GM23248 (cell line): ENCODE data around the gene BMPR1B.

ENCODE experiments used
- EZH2 ChIP-seq: fragments of 200-600 bp; sonication (generic); IDR thresholded peaks from 2 replicates; pipeline ENCODE4 v1.6.1; 2018; ENCODE audit warnings: antibody characterized with exemption, mild to moderate bottlenecking; ENCODE audit not compliant: insufficient read depth, poor library complexity, severe bottlenecking
- EZH2phosphoT487 ChIP-seq: fragments of 200-600 bp; sonication (generic); IDR thresholded peaks from 2 replicates; pipeline ENCODE4 v1.6.1; 2018; ENCODE audit warnings: antibody characterized with exemption, moderate library complexity, mild to moderate bottlenecking, low read depth; ENCODE audit not compliant: insufficient read depth

DNA sequence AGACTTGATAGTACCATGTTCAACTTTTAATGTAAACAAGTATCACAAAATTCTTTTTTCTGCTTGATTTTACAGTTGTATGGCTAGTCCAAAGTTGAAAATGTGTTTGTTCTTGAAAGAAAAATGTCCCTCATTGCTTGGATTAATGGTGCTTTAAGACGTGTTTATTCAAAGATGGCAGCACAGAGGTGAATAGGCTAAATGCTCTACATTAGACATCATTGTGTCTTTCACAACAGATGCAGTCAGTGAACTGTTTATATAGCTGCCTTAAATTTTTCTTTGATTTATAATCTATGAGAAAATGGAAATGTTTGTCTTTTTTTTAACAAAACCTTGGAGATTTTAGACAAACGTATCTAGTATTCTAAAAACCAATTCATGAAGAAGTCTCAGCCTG is 137.3 kb downstream of the BMPR1B start:
- TF ChIP-seq EZH2phosphoT487 = no peak
- no peak for TF ChIP-seq EZH2
